Measurements from ENCODE around the gene EEF1A2. TPM values are rescaled to one million over a fixed set of nuclear protein-coding genes. Genes with fewer than 3 reads are reported as not detected.

The EEF1A2 gene
- total RNA-seq, 4 donors from 2014 or later: 0.75 to 5.0 (median 3.3) TPM

- no peak overlapping the region for H3K4me3 ChIP-seq
- intact Hi-C loops (cut with DNase I; ENCODE audit: low total_unique reads): no loop called here
- H3K9me3 ChIP-seq: no peaks in the 10 kb centered on the region
- peaks cover 0 to 9% (median 0%) of the 10 kb centered on the region in 4 donors for H3K4me1 ChIP-seq
- no peak for TF ChIP-seq POLR2AphosphoS5 (IDR thresholded peaks at IDR 0.05)
- TF ChIP-seq EP300 (IDR thresholded peaks at IDR 0.05; ENCODE audit: low read depth): no peak
- no peak for TF ChIP-seq CTCF (IDR thresholded peaks at IDR 0.05)
- no peak for TF ChIP-seq POLR2A (IDR thresholded peaks at IDR 0.05)
- DNase-seq: no peak
- H3K27ac ChIP-seq: no peak overlapping the region
- WGBS, 2 donors (ENCODE audit: low coverage in 1 of 2): 91% methylated on average over 17 of the region's 17 CpGs; no CpG with 5 or more reads in 1 of the 2 donors
- in situ Hi-C loops (cut with MboI; ENCODE audit: low pct_ligation_motif_present in 1 of 4, low pct_unique_long_range_greater_than_20kb in 1 of 4, low sequenced_read_pairs in 3 of 4): no loop called here
- peaks cover 80% of the 10 kb centered on the region for H3K27me3 ChIP-seq
- H3K36me3 ChIP-seq: no peaks in the 10 kb centered on the region
These were observed 47.1 kb downstream of the EEF1A2 start for GRCh38 chr20:63451821-63452220.

GRCh38 chr20:63449796-63450730 is 48.8 kb downstream of the EEF1A2 start:
- Histone ChIP-seq H3K27me3 (peaks cover 72% of the 10 kb centered on the region), H3K9me3 (no peaks in the 10 kb centered on the region), H3K27ac (no peak overlapping the region), H3K4me3 (no peak overlapping the region), H3K4me1 (peaks cover 0 to 9% (median 0%) of the 10 kb centered on the region in 4 donors), H3K36me3 (no peaks in the 10 kb centered on the region)
- WGBS, 2 donors (ENCODE audit: low coverage in 1 of 2): 81 to 100% methylated on average over 2 to 26 of the region's 30 CpGs
- TF ChIP-seq POLR2A (IDR thresholded peaks at IDR 0.05) (no peak), POLR2AphosphoS5 (IDR thresholded peaks at IDR 0.05) (no peak), CTCF (IDR thresholded peaks at IDR 0.05) (no peak), EP300 (IDR thresholded peaks at IDR 0.05; ENCODE audit: low read depth) (no peak)
- no peak for DNase-seq
- intact Hi-C loops (cut with DNase I; ENCODE audit: low total_unique reads): no loop called here
- in situ Hi-C loops (cut with MboI; ENCODE audit: low pct_ligation_motif_present in 1 of 4, low pct_unique_long_range_greater_than_20kb in 1 of 4, low sequenced_read_pairs in 3 of 4): no loop called here

- no peak for DNase-seq
- Histone ChIP-seq H3K27me3 (peaks cover 62% of the 10 kb centered on the region), H3K36me3 (no peaks in the 10 kb centered on the region), H3K4me1 (peaks cover 0 to 4% (median 0%) of the 10 kb centered on the region in 4 donors), H3K4me3 (no peak overlapping the region), H3K27ac (no peak overlapping the region), H3K9me3 (no peaks in the 10 kb centered on the region)
- WGBS, 2 donors (ENCODE audit: low coverage in 1 of 2): 83 to 90% methylated on average over 2 to 5 of the region's 5 CpGs
- in situ Hi-C loops (cut with MboI; ENCODE audit: low pct_ligation_motif_present in 1 of 4, low pct_unique_long_range_greater_than_20kb in 1 of 4, low sequenced_read_pairs in 3 of 4): no loop called here
- intact Hi-C loops (cut with DNase I; ENCODE audit: low total_unique reads): no loop called here
- TF ChIP-seq CTCF (IDR thresholded peaks at IDR 0.05): no peak
- no peak for TF ChIP-seq POLR2AphosphoS5 (IDR thresholded peaks at IDR 0.05)
- TF ChIP-seq POLR2A (IDR thresholded peaks at IDR 0.05): no peak
- no peak for TF ChIP-seq EP300 (IDR thresholded peaks at IDR 0.05; ENCODE audit: low read depth)
These were observed 49.9 kb downstream of the EEF1A2 start for GRCh38 chr20:63449025-63449424.

- 27 to 41% methylated on average over 6 to 18 of the region's 18 CpGs for WGBS, 2 donors (ENCODE audit: low coverage in 1 of 2)
- TF ChIP-seq POLR2A (IDR thresholded peaks at IDR 0.05): no peak
- no peak overlapping the region for H3K4me3 ChIP-seq
- in situ Hi-C loops (cut with MboI; ENCODE audit: low pct_ligation_motif_present in 1 of 4, low pct_unique_long_range_greater_than_20kb in 1 of 4, low sequenced_read_pairs in 3 of 4): no loop called here
- H3K27me3 ChIP-seq: peaks cover 52% of the 10 kb centered on the region
- peak; percentile 33 for DNase-seq
- intact Hi-C loops (cut with DNase I; ENCODE audit: low total_unique reads): no loop called here
- no peaks in the 10 kb centered on the region for H3K4me1 ChIP-seq
- no peaks in the 10 kb centered on the region for H3K9me3 ChIP-seq
- H3K36me3 ChIP-seq: no peaks in the 10 kb centered on the region
- H3K27ac ChIP-seq: no peak overlapping the region
These were observed 50.9 kb downstream of the EEF1A2 start for GRCh38 chr20:63448031-63448430.

All from transverse colon (tissue), 4 donors.